MM.1S (cell line): ENCODE results near the gene USP12.

Experiments used
- CTCF ChIP-seq: fragments of 300-600 bp; sonication (generic); IDR thresholded peaks from 2 replicates; pipeline ENCODE4 v1.5.1; 2016; ENCODE audit warnings: antibody characterized with exemption, low read length, mixed read lengths
- EZH2 ChIP-seq: fragments of 300-600 bp; sonication (generic); optimal IDR thresholded peaks from 2 replicates; pipeline ENCODE3; 2017; ENCODE audit warnings: low read depth, mild to moderate bottlenecking, antibody characterized with exemption, low read length, mixed read lengths
- EZH2phosphoT487 ChIP-seq: fragments of 300-600 bp; sonication (generic); IDR thresholded peaks from 2 replicates; pipeline ENCODE4 v1.6.1; 2018; ENCODE audit warnings: antibody characterized with exemption, low read length

- TF ChIP-seq CTCF (no peak), EZH2 (no peak), EZH2phosphoT487 (no peak)
These were observed 134.0 kb downstream of the USP12 start for GRCh38 chr13:27037571-27037970.
